Left forelimb (tissue), 1 donor: ENCODE measurements around the gene DGKH.
"Not testable (repeated sequence)": the region's sequence is repeated elsewhere in the genome, so short reads cannot be mapped to it uniquely, and the experiment has no call there.

Experiments used
- DNase-seq: peaks from one replicate; pipeline ENCODE4 v3.0.0-alpha.2; 2018; ENCODE audit warnings: low spot score

DGKH gene

GRCh38 chr13:42225051-42225450 is 176.6 kb downstream of the DGKH start:
- DNase-seq = no peak

- not testable (repeated sequence) for DNase-seq
These were observed 178.3 kb downstream of the DGKH start for GRCh38 chr13:42226759-42227158.

GRCh38 chr13:42228527-42228926 is 180.1 kb downstream of the DGKH start:
- DNase-seq = no peak

- no peak for DNase-seq
These were observed 180.8 kb downstream of the DGKH start for GRCh38 chr13:42229287-42229686.

DNA sequence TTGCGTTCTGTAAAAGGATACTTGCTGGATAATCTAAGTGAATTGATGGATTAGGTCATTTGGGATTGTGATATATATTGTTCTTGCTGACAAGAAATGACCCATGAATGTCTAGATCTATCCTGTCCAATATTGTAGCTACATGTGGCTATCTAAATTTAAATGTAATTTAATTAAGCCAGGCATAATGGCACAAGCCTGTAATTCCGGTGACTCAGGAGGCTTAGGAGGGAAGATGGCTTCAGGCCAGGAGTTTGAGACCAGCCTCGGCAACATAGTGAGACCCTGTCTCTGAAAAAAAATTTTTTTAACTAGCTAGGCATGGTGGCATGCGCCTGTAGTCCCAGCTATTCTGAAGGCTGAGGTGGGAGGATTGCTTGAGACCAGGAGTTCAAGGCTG is 184.2 kb downstream of the DGKH start:
- no peak for DNase-seq

DNA sequence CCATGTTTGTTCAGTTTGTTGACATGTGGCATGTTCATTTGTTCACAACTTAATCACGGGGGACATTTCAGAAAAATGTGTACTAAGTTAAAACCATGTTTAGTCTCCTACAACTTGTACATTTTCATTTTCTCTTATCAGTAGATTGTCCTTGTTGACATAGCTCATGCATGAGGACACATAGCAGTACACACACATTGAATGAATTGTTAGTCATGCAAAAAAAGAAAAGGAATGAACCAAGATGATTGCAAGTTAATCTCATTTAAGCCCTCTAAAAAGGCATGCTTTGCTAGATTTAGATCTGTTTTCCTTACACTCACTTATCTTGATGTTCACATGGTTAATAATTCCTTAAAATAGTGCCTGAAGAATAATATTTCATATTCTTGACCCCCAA is 185.3 kb downstream of the DGKH start:
- no peak for DNase-seq

GRCh38 chr13:42239161-42239560 is 190.7 kb downstream of the DGKH start:
- no peak for DNase-seq

- DNase-seq = no peak
These were observed 191.2 kb downstream of the DGKH start for GRCh38 chr13:42239644-42240043.

- no peak for DNase-seq
These were observed 198.1 kb downstream of the DGKH start for GRCh38 chr13:42246541-42246940.

GRCh38 chr13:42247883-42248282 is 199.4 kb downstream of the DGKH start:
- no peak for DNase-seq

- DNase-seq = no peak
These were observed 207.4 kb downstream of the DGKH start for GRCh38 chr13:42255886-42256285.

DNA sequence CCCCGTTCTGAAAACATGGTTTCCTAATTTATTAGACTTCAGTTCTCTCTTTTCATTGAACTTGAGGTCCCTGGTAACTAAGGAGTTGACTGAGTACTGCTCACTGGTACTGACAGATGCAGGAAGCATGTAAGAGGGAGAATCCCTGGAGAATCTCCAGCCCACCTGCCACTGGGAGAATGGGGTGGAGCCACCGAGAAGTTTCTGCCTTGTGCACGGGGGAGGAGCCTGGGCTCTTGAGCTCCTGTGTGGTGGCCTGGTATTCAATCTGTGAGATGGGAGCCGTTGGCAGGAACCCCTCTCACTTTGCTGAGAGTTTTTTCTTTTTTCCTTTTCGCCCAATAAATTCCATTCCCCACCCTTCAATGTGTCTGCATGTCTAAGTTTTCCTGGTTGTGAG is 210.3 kb downstream of the DGKH start:
- DNase-seq = no peak

DNA sequence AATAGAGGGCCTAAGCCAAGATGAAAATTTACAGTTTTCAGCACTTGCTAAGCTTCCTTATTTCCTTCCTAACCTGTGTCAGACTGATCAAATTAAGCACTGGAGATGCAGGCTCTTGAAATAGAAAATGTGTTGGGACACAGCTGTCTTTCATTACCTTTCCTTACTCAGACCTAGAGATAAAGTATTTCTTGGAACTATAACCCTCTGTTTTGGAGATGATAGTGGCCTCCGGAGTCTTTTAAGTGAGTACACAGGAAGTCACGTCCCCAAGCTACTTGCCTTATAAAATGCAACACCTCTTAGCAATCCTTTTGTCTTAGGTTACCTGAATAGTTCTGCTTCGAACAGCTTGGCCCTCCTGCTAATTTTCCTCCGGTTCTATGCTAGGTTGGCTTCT is 211.1 kb downstream of the DGKH start:
- no peak for DNase-seq

DNA sequence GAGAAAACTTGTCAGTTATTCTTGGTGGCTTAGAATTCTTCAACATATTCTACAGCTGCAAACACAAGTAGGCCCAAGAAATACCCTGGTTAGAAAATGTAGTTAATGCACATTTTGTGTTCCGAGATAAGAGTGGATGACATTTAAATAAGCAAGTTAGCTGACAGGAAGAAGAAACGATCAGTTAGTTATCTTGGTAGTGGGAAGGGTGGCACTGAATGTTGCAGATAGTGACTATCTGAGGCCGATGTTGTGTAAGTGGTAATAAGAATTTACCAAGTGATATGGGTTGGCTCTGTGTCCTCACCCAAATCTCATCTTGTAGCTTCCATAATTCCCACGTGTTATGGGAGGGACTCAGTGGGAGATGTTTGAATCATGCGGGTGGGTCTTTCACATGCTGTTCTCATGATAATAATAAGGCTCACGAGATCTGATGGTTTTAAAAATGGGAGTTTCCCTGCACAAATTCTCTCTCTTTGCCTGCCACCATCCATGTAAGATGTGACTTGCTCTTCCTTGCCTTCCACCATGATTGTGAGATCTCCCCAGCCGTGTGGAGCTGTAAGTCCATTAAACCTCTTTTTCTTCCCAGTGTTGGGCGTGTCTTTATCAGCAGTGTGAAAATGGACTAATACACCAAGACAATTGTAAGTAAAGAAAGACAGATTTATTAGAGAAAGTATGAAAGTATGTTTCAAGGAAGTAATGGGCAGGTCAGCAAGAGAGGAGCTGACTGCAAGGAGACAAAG is 212.6 kb downstream of the DGKH start:
- DNase-seq = no peak

DNA sequence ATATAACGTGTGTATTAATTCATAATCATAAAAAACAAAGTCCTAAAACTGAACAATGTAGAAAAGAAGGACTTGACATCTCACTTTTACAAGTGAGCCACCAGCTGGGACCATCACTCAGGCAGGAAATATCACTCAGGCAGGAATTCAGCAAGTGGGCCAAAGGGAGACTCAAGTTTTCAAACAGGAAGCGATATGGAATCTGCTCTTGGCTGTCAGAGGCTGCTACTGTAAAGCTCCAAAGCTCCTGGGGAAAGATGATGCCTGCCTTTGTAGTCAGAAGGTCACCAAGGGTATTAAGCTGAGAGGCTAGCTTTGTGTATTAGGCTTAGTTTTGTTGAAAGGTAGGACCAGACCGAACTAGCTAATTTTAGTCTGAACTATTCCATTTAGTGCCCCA is 218.0 kb downstream of the DGKH start:
- no peak for DNase-seq

GRCh38 chr13:42270160-42270856 is 221.9 kb downstream of the DGKH start:
- DNase-seq = no peak

- DNase-seq = no peak
These were observed 222.4 kb downstream of the DGKH start for GRCh38 chr13:42270857-42271215.

DNA sequence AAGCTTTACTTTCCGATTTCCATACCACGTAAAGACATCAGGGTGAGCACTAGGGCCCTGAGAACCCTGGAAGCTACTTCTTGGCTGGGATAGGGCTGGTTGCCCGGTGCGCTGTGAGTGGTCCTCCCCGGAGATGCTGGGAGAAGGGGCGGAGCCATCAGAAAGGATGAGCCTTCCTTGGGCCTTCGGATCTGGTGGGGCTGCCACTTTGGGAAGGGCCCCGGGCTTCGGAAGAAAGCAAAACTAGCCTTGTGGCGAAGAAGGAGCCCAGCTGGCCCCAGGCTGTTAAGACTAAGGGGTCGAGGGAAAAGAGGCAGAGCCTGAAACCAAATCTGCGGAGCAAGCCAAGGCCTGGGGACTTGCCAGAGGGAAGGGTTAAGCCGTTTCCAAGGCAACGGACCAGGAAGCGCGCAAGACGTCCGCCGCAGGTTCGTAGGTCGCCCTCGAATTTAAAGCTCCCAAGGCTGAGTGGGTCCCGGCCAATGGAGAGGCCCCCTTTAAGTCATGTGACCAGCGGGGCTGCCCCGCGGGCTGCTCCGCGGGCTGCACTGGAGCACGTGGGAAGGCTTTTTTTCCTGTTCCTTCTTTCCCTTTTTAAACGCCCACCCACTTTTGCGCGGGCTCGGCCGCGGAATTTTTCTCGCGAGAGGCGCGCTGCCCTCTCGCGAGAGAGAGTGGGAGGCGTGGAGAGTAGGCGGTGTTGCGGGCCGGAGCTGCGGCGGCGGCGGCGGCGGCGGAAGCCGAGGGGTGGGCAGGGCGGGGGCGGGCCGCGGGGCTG is 223.1 kb downstream of the DGKH start:
- DNase-seq = peak; percentile 93

DNA sequence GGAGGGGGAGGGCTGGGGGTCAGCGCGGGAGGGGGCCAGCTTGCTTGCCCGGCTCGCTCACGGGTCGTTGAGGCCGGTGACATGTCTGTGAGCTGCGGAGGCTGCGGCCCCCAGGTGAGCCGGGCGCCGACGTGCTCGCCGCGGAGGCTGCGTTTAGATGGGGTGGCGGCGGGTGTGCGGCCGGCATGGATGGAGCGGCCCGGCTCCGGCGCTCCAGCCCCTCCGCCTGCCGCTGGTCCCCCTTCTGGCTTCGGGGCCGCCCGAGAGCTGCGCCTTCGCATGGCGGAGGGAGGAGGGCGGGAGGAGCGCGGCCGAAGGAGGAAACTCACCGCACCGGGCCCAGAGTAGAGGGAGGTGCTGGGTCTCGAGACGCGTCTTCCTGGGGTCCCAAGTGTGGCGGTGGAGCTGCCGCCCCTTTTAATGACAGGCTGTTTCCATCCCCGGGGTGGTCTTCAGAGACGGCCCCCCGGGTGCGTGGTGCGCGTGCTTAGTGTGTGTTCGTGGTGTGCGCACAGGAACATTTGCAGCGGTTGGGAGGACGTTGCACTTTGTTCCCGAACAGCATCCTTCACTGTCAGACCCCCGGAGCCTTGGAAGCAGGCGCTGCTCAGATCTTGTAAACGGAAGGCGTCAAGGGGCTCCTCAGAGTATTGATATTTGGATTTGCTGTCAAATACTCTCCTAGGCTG is 223.8 kb downstream of the DGKH start, which contains the start of gene AKAP11:
Gene AKAP11 (plus strand): TSS at position 38 of the 689 bp plus-strand sequence. CDS start 14,197 bp downstream, outside the sequence.
- DNase-seq = no peak

- no peak for DNase-seq
These were observed 224.3 kb downstream of the DGKH start for GRCh38 chr13:42272804-42273175.

- no peak for DNase-seq
These were observed 226.1 kb downstream of the DGKH start for GRCh38 chr13:42274386-42275097.

- no peak for DNase-seq
These were observed 226.6 kb downstream of the DGKH start for GRCh38 chr13:42275098-42275471.
